ENCODE data around the gene PRSS3.

- TF ChIP-seq GATA2 (IDR thresholded peaks at IDR 0.05; ENCODE audit: low read depth, low read length): no peak
- no peak for TF ChIP-seq GATA3 (IDR thresholded peaks at IDR 0.05; ENCODE audit: low read depth, low read length)
Measured at GRCh38 chr9:33751536-33752129, 43.7 kb upstream of the PRSS3 start.

All from SH-SY5Y (cell line).